GM18873 (cell line): ENCODE data around the gene KRT33B.
"Not testable (repeated sequence)": the region's sequence is repeated elsewhere in the genome, so short reads cannot be mapped to it uniquely, and the experiment has no call there.

Source experiments
- ATAC-seq: cut with Tn5 transposase; IDR thresholded peaks from one replicate; pipeline ENCODE4 v1.9.1; 2021; ENCODE audit warnings: mild to moderate bottlenecking, moderate library complexity, moderate number of reproducible peaks; ENCODE audit not compliant: unreplicated experiment, low FRiP score

KRT33B gene

GRCh38 chr17:41394254-41394996, 24.8 kb upstream of the KRT33B start:
- no peak for ATAC-seq

GRCh38 chr17:41393826-41394225, 24.2 kb upstream of the KRT33B start:
- ATAC-seq: no peak

DNA sequence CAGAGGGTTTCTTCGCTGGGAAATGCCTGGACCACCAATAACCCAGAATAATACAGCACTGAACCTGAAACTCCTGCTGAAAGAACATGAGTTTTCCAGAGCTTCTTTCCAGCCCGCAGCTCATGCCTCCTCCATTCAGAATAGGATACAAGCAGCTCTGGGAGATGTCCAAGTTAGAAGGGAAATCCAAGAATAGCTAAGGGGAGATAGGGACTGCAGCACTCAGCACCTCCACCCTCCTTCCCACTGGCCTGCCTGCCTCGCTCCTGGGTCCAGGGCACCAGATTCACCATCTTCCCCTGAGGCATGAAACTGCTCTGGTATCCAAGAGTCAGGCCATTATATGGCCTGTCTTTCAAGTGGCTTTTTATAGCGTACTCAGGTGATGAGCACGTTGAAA, 23.7 kb upstream of the KRT33B start:
- ATAC-seq: no peak

DNA sequence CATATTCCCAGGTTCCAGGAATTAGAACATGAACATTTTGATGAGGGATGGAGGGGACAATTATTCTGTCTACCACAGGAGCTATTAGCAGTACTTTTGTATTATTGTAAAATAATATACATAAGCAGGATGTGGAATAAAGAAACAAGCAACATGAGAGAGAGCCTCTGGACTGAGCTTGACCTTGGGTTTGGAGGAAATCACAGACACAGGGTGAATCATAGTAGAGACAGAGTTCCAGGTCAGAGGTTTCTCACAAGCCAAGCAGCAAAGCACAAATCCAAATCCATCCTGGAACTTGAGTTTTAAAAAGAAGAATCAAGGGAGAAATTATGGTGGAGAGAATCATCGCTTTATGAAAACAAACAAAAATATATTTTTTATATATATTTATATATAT, 22.7 kb upstream of the KRT33B start:
- no peak for ATAC-seq

DNA sequence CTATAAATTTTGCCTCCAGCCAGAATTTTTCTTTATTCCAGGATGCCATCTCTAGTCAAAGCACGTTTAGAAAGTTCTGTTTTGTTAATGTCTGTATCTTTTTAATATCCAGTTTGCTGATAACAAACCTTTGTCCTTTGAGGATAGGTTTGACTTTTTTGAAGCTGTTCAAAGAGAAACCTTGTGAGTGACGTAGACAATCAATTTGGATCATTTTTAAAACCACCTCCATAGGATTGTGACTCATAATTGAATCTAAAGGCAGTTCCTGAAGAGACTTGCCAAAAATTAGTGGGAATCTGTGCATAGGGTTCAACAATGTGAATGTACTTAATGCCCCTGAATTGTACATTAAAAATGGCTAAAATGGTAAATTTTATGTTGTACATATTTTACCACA, 21.9 kb upstream of the KRT33B start:
- no peak for ATAC-seq

- ATAC-seq: no peak
These were observed 20.9 kb upstream of the KRT33B start for GRCh38 chr17:41390411-41390938.

DNA sequence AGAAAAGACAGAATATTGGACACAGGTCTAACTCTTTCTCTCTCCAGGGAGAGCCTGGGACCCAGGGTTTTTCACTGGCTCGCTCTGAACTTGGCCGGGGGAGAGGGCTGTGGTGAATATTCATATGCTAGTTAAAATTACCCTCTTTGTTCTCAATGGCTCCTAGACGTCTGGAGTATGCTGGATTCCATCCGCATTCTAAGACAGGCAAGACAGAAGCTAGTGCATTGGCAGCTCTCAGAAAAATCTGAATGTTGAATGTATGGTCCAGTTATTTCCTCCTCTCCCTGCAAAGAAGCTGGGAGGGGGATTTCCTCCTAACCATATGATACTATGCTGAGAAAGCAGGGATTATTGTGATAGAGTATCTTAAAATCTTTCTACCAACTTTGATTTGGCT, 18.1 kb upstream of the KRT33B start:
- no peak for ATAC-seq

- ATAC-seq: no peak
These were observed 16.6 kb upstream of the KRT33B start for GRCh38 chr17:41386227-41386626.

GRCh38 chr17:41383690-41384089, 14.1 kb upstream of the KRT33B start:
- no peak for ATAC-seq

DNA sequence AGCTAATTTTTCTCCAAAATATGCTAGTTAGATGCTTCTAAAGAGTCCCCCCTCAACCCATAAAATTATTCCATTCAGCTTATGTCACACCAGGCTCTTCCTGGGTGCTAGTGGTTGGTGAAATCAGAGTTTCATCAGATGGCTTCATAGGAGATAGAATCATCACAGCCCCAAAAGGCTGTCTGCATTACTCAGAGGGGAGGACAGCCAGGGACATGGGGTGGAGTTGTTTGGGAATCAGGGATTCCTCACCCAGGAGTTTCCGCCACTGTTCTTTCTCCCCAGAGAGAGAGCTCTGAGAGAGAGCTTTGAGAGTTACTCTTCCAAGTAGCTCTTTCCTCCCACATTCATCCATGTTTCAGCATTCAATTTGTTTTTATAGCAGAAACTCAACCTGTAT, 12.8 kb upstream of the KRT33B start:
- ATAC-seq: no peak

DNA sequence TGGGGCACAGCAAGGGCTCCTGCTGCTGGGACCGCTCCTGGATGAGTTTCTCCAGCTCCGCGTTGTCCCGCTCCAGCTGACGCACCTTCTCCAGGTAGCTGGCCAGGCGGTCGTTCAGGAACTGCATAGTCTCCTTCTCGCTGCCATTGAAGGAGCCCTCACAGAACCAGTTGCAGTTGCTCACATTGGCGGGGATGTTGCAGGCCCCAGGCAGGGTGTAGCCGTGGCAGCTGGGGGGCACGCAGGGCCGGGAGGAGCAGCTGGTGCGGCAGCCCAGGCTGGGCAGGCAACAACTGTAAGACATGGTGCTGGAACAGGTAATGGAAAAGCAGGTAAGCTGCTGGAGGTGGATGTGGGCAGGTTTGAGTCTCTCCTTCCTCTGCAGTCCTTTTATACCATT, 12.3 kb upstream of the KRT33B start, which contains the start of gene KRT34:
KRT34 (minus strand) TSS at position 364 of the 400 bp plus-strand sequence; CDS start at position 304, 60 bp downstream.
- not testable (repeated sequence) for ATAC-seq

DNA sequence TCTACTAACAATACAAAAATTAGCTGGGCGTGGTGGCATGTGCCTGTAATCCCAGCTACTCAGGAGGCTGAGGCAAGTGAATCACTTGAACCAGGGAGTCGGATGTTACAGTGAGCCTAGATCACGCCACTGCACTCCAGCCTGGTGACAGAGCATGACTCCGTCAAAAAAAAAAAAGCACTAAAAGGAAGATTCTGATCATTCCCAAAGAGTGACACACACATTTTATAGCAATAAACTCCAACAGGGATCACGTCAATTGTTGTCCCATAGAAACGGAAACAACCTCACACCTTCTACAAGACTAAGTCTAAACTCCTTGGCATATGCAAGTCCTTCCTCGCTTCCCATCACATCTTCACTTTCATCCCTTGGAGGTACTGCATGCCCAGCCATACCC, 10.5 kb upstream of the KRT33B start:
- not testable (repeated sequence) for ATAC-seq

GRCh38 chr17:41377546-41377945, 7.9 kb upstream of the KRT33B start:
- ATAC-seq: no peak

- ATAC-seq: no peak
These were observed 590 bp downstream of the KRT33B start for GRCh38 chr17:41369023-41369422.

- ATAC-seq: no peak
These were observed 2.1 kb downstream of the KRT33B start for GRCh38 chr17:41367426-41368075.

GRCh38 chr17:41366070-41366469, 3.5 kb downstream of the KRT33B start:
- ATAC-seq: no peak

DNA sequence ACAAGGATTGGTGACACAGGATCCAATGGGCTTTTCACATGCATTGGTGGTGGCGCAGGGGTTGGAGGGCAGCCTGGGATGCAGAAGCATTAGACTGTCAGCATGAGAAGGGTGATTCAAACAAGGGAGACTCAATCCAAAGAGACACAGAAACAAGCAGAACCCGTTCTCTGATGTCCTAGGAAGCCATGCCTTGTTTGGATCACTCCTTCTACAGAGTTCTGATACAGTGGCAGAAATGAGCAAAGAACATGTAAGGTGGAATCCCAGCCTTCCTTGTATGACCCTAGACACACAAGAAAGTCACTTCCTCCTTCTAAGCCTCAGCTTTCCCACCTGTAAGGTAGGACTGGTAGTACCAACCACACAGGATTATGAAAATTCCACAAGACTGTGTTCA, 5.7 kb downstream of the KRT33B start:
- ATAC-seq: no peak

- ATAC-seq: no peak
These were observed 9.2 kb downstream of the KRT33B start for GRCh38 chr17:41360296-41360995.

DNA sequence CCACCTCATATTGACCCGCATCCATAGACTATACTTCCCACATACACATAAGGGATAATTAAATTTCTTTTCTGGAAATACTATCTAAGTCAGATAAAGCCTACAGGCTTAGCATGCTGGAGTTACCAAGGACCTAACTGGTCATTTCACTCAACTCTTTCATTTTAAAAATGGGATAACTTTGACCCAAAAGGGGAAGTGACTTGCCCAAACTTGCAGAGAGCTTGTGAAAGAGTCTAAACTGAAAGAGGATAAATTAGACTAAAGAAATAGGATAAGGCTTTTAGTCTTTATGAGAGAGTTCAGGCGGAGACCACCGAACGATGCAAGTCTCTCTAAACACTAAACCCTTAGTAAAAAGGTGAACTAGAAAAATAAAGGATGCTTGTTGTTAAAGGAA, 15.1 kb downstream of the KRT33B start:
- ATAC-seq: no peak

- no peak for ATAC-seq
These were observed 16.8 kb downstream of the KRT33B start for GRCh38 chr17:41352597-41353366.
